GM18520 (cell line): ENCODE measurements around the gene POU6F2.

Source experiments
- ATAC-seq: cut with Tn5 transposase; IDR thresholded peaks from one replicate; pipeline ENCODE4 v1.9.1; 2021; ENCODE audit not compliant: unreplicated experiment

Gene POU6F2

DNA sequence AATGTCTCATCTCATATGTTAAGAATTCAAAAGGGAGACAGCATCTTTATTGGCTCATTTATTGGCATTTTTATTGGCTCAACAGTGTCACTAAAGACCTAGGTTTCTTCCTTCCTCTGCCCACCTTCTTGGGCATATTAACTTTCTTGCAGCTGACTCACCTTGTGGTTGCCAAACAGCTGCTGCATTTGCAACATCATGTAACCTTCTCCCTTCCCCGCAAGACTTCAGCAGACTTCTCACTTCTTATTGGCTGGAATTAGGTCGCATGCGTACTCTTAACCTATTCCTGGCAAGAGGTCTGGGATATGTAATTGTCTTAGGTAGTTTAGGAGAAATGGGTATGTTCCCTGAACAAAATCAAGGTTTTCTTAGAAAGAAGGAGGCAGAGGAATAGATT lies 263.2 kb downstream of the POU6F2 start:
- ATAC-seq = no peak

DNA sequence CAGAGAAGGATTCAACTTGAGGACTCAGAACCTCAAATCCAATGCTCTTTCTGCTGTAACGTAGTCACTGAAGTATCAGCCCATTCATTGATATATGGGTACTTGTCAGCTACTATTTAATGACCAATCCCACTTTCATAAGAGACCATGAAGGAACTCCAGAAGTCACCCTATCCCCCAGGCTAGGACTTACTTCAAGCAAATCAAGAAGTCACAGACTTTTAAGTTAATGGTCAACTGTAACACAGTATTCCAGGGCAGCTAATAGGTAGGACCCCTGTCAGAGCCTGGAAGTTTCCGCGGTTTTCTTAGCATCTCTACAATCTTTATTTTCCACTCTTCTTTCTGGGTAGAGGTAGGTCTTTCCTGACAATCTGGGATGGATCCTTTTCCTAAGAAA lies 269.9 kb downstream of the POU6F2 start:
- no peak for ATAC-seq

DNA sequence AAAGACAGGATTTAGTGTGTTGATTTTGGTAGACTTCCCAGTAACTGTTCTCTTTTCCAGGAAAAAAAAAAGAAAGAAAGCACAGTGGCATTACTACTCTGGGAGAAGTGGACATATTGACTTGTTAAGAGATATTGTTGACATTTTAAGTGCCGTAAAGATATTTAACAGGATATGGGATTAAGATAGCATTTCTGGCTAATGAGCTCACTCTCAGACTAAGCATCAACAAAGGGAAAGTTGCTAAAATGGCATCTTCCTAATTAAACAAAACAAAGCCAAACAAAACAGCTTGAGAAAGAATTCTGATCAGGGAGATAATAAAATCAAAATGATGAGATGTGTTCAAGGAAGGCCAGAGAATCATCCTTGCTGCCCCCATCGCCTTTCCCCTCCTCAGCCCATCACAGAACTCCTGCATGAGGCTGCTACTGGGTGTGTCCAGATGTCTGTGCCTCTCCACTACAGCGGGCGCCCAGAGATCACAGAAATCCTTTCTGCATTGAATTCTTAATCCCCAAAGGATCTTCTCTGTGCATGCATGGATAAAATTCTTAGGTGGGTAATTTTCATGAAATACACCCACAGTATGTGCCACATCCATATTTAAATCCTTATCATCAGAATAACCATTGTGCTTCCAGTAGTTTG lies 270.5 kb downstream of the POU6F2 start:
- ATAC-seq = no peak

DNA sequence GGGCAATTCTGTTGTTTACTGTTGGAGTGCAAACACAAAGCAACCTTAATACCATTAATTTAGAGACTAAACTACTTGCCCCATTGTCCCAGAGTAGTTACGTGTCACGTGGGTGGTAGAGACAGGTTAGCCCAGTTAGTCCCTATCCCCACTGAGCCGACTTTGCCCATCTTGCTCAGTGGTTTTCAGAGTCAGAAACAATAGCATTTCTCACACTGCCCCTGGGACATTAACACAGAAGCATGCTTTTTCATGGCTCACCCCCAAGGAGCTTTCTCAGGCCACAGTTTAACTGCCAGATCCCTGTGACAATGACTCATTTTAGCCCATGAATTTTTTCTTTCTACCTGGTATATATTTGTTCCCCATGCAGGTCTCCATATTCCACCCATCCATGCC lies 271.0 kb downstream of the POU6F2 start:
- ATAC-seq = no peak

DNA sequence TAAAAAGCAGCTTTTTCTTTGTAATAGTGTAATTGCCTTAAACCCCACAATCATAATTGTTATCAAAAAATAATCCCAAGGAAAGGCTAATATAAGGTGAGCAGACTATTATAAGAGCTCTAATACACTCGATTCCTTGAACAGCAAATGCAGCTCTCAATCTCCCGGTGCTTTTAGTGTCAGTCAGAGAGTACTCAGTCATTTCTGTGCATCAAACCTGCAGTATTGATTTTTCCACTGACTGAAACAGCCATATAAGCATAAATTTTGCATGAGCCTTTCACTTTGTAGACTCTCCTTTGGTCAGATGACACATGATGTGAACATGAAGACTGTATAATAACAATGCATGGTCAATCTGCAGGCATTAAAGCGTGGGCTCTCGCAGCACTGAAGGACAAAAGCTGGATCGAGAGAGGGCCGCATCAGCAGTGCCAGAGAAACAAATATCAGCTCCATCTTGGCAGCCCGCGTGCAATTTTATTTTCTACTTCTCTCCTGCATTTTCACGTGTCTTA lies 272.0 kb downstream of the POU6F2 start:
- no peak for ATAC-seq

DNA sequence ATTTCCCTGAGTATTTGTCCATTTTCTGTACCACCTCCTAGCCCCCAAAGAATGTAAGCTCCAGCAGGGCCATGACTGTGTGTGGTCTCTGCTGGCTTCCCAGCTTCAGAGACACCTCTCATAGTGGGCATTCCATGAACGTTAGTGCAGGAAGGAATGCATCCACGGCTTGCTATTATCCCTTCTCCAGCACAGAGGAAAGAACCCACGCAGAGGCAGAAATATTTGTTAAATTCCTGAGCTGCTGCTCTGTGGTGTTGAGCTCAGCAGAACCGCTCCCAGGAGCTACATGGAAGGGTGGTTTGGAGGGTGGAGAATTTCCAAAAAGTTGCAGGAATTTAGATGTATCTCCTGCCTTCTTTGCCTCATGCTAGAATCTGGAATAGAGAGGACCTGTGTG lies 275.2 kb downstream of the POU6F2 start:
- ATAC-seq = no peak

DNA sequence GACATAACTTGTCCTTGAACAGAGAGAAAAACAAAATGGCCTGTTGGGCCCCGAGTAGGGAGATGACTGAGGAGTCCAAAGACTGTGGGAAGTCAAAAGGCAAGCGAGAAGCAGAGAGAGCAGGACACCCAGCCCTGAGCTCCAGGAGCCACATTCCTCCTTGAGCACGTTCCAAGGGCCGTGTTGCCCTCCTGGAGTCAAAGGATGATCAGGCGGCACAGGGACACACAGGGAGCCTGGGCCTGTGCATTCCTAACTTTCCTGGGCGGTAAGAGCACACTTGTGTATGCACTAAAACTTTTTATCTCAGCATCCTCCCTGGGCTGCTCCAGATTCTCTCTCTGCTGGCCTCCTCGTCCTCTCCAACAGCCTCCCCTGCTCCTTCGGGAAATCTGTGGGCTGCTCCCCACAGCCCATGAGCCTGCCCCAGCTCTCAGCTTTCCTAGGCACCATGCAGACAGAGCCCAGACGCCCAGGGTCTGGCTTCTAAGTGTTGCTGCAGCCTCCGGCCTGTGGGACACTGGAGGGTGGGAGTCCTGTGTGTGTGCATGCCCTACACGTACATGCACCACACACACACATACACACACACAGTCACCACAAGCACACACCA lies 281.8 kb downstream of the POU6F2 start:
- no peak for ATAC-seq

DNA sequence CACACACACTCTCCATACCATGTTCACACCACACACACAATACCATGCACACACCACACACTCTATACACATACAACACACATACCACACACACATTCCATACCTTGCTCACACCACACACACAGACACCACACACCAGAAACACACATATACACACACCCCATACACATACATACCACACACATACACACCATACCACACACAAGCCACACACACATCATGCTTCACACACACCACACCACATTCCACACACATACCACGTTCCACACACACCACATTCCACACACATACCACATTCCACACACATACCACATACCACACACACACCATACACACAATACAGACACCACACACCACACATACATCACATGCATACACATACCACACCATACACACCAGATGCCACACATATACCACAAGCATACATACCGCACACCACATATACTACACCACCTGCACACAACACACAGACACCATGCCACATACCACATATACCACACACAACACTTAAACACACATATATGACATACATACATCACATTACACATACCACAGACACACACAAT lies 282.7 kb downstream of the POU6F2 start:
- ATAC-seq = no peak

DNA sequence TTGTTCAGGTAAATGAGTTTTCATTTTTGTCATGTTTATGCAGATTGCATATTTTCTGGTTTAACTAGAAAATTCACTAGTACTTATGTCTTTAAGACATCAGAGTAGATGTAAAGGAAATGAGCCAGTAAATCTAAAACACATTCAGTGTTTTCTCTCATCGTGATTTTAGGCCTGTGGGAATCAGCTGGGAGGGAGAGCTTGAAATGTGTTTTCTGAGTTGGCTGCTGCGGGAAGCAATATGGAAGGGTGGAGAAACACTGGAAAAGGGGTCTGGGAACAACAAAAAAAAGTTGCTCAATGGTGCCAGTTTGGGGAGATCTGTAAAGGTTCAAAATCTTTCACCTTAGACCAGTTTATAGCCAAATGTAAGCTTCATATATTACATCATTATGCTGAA lies 284.1 kb downstream of the POU6F2 start:
- ATAC-seq = no peak

DNA sequence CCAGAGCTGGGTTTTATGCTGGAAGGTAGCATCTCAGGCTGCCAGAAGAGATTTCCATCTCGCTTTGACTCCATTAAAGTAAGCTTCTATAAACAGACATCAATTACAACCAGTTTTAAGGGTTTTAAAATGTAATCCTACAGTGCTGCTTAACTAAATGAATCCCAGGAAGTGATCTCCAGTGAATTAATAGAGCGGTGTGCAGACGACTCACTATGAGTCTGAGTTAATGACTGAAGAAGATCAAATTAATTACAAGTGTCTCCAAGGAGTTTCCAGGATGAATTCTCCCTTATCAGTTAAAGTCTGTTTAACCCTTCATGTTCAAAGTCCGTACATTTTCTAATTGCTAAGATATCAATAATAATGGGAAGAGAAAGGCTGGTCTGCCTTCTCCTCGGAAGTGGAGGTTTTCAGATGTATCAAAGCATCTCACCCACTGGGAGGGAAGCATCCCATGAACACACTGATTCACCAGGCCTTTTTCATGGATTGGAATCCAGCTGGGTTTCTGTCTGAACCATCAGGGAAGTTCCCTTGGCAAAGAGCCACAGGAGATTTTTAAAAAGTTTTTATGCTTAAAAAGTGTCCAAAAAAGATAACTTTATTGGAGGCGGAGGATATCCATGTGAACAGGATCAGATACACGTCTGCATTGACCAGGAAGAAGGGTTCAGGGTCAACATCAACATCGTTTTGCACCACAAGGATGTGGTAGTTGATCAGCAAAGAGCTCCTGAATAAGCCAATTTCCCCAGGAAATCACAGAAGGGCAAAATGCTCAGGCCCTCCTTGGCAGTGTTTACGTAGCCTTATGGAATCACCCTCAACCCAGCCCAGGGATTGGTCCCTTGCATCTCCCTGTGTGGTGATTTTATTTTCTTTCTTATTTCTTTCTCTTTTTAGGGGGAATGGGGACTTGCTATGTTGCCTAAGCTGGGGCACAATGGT lies 288.2 kb downstream of the POU6F2 start:
- no peak for ATAC-seq

DNA sequence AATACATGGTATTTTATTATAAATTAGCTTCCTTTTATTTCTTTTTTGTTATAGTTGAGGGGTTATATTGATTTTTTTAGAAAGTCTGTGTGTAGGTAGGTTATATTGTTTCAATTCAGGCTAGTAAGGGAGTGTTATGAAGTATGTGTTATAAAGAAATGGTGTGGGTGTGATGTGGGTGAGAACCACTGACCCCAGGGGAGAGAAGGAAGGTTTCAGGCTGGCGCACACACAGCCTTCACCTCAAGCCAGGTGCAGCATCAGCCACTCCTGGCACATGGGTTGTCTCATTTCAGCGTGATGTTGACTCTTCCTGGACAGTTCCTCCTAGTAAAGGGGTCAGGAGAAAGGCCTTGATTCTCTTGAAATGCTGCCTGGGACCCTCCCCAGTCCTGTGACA lies 291.3 kb downstream of the POU6F2 start:
- ATAC-seq = no peak

DNA sequence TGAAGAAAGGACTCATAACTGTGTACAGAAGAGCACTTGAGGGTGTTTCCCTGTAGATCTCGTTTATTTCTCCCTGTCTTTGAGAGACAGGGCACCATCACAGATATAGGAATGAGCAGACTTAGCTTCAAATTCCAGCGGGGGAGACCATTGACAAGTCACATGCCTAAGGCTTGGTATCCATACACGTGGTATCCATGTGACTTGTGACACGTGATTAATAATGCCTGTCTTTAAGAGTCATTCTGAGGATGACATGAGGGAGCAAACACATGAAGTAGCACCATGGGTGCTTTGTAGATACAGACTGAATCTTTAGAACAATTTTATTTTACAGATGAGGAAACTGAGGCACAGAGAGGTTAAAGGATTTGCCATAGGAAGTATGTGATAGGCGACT lies 292.3 kb downstream of the POU6F2 start:
- no peak for ATAC-seq

DNA sequence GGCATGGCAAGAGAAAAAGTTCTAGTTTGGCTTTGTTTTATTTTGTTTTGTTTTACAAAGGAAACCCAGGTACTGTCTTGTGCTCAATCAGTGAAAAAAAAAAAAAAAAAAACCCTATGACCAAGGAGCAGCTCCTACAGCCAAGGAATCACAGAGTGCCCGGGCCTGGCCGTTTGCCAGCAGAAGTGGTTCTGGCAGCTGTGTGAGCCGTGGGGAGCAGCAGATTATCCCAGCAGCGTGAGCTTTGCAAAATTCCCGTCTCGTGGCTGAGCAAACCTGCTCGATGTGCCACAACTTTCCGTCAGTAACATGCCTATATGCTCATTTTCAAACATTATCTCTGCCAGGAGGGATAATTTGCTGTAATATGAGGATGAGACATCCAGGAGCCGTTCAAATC lies 293.7 kb downstream of the POU6F2 start:
- no peak for ATAC-seq

DNA sequence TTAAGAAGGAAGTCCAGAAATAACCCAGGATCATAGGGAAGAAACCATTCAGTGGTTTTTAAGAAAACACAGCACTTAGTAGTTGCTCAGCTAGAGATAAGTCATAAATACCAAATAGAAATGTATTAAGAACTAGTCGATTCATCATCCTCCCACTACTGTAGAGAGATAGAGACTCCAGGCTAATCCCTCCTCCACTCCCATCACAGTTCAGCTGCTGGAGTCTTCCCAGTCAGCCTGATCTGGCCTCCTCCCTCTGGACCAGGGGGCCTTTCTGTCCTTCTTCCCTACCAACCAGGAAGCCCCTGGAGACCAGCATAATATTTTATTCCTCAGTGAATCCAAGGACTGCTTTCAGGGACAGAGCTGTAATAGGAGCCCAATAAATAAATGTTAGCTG lies 294.4 kb downstream of the POU6F2 start:
- no peak for ATAC-seq

DNA sequence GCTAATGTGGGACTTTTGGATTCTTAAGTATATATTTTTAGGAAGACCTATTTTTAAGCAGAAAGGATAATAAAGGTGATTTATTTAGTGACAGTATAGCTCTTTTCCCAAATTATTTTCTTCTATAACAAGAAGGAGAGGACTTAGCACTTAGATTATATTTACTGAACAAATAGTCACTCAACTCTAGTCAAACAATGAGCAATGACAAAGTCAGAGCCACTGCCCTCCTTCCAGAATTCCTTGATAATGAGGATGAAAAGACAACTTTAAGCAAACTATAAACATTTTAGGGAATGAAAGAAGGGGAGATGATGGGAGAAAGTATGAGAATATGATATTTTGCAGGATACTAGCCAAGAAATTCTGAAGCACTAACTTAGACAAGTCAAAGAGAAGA lies 295.0 kb downstream of the POU6F2 start:
- no peak for ATAC-seq

DNA sequence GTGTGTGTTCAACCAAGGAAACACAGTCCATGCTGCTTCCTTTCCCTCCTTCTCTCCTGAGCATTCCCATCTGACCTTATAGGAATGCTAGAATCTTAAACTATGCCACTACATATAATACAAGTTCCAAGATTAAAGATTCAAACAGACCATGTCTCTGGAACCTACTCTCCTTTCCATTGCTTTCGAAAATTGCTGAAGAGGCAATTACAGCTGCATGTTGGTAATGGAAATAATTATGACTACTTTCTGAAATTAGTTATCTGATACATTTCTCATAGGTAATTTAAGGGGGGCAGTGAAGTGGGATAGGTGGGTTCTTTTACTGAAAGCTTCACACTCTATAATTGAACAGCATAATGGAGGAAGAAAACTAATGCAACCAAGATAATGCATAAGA lies 302.6 kb downstream of the POU6F2 start:
- no peak for ATAC-seq

DNA sequence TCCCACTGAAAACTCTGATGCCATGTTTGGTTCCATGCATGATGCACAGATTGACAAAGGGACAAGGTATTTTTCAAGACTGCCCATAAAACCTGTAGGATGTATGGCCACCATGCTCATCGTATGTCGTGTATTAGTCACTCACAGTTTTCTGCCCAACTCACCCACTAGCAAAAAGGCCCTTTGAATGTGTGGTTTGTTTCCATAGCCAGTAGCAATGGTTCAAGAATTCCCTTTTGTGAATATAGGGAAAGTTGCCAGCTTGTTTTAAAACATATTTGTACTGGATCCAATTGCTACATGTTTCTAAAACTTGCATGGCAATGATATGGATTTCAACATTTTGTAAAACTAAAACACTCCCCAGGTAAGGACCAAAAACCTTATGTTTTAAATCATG lies 307.5 kb downstream of the POU6F2 start:
- ATAC-seq = no peak

DNA sequence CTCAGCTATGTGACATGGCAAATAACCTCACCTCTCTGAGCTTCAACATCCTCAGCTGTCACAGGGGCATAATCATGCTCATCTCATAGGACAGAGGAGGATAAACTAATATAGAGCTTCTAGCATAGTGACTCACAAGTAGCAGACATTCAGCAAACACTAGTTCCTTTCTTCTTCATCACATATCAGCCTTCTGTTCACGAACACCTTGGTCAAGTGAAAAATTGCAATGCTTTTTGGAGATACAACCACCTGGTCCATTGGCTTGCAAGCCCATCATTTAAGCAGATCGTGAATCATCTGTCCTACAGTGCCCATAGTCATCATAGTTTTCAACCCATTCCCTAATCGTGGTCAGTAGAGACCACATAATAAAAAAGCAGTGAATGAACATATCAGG lies 310.6 kb downstream of the POU6F2 start:
- ATAC-seq = no peak

DNA sequence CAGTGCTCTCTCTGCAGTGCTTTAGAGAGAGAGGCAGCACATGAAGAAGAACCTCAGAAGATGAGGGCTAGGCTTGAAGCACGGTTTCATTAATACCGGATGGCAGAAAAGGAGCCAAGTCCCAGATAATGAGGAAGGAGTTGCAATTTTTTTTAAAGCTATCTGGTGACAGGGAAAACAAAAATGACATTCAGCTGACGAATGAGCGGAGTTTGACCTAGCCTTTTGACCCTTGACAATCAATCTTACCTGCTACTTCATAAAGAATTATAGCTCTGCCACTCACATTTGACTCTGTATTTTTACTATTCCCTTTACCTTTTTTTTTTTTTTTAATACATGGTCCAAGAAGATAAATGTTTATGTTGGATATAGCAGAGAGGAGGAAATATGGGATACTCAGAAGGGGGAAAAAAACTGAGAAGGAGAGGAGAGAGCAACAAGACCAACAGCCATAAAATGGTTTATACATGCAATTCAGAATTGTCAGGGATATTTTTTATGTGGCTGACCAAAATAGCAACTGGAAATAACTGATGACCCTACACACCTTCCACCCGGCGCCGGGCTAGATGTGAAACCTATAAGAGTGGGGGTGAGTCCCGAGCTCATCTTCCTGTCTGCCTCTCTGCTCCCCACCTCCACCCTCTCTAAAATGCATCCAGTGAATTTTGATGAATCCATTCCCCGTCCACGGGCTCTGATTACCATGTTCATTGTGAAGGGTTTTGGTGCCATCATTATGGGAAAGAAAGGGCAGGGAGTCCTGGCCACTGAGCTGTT lies 314.1 kb downstream of the POU6F2 start:
- ATAC-seq = no peak

DNA sequence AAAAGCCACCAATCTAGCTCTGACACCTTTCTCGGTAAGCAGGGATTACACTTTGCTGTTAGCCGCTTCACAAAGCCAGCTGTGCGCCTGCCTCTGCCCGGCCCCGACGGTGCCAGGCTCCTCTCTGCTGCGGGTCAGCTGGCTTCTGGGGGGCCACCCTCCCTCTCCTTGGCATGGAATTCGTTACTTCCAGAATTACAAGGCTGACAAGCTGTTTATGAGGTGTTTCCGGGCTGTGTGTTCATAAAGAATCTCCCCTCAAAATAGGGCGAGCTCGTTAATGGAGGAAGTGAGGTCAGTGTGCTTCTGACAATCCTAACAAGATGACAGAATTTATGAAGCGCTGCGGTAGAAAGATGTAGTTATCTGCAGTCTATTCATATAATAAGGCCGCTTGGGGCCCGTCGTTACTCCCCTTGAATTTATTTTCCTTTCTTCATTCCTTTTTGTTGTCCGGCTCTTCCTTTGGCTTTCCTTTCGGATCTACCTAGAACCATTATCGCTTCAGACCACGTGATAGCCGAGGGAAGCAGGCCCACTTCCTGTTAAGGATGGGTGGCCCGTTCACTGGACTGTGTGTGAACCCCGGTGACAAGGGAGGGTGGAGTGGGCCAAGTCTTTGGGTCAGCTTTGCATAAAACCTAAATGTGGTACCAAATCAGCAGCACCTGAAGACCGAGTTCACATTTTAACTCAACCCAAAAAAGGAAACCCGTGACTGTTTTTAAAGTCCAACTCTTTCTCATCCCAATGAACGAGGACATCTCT lies 315.5 kb downstream of the POU6F2 start:
- no peak for ATAC-seq
